Measurements from ENCODE around the gene CSNK1G2.

DNA sequence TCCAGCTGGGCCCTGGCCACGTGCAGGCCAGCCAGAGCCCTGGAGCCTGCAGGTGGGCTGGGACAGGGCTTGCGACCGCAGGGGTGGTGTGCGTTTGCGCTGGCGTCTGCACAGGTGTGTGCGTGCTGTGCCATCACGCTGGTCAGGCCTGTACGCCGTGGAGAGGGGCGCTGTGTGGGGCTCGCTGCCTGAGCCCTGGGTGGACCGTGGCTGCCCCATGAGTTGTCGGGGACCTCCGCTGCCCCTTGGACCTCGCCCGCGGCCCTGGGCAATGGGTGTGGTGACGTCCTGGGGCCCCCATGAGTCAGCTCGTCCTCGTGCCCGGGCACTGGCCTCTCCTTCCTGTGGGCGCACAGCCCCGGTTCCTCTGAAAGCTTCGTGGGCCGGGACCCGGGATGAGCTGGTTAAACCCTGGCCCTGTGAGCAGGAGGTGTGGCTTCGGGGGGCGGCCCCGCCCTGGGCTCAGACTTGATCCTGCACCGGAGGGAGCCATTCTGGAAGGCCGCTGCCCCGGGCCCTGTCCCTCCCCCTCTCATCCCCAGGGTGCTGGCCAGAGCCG, 6.8 kb downstream of the CSNK1G2 start:
- TF ChIP-seq, protein P1, sequence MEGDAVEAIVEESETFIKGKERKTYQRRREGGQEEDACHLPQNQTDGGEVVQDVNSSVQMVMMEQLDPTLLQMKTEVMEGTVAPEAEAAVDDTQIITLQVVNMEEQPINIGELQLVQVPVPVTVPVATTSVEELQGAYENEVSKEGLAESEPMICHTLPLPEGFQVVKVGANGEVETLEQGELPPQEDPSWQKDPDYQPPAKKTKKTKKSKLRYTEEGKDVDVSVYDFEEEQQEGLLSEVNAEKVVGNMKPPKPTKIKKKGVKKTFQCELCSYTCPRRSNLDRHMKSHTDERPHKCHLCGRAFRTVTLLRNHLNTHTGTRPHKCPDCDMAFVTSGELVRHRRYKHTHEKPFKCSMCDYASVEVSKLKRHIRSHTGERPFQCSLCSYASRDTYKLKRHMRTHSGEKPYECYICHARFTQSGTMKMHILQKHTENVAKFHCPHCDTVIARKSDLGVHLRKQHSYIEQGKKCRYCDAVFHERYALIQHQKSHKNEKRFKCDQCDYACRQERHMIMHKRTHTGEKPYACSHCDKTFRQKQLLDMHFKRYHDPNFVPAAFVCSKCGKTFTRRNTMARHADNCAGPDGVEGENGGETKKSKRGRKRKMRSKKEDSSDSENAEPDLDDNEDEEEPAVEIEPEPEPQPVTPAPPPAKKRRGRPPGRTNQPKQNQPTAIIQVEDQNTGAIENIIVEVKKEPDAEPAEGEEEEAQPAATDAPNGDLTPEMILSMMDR (IDR thresholded peaks at IDR 0.05) = no peak
- no peak for TF ChIP-seq ZFX (IDR thresholded peaks at IDR 0.05; ENCODE audit: borderline replicate concordance)
